Lower leg skin (tissue), 4 donors: Measurements from ENCODE around the gene CCDC106. TPM values are rescaled to one million over a fixed set of nuclear protein-coding genes. Genes with fewer than 3 reads are reported as not detected.

Experiments
- DNase-seq, 2 donors: peaks; one replicate each; pipeline ENCODE4 v3.0.0-alpha.2; 2019; ENCODE audit warnings: low spot score in 2 of 2
- H3K4me3 ChIP-seq: fragments of 200-600 bp; sonication (generic); 2 replicates; pipeline ENCODE4 v1.5.1; 2017; ENCODE audit warnings: mild to moderate bottlenecking, low read depth; ENCODE audit not compliant: poor library complexity, severe bottlenecking
- CTCF ChIP-seq, 3 donors: fragments of 450-650 bp; IDR thresholded peaks; one replicate each; pipeline ENCODE4 v1.5.1; 2016; ENCODE audit warnings: antibody characterized with exemption in 3 of 3, mild to moderate bottlenecking in 3 of 3, moderate library complexity in 2 of 3
- POLR2A ChIP-seq, 2 donors: fragments of 450-650 bp; IDR thresholded peaks; one replicate each; pipeline ENCODE4 v1.6.1; 2016 to 2017; ENCODE audit warnings: antibody characterized with exemption in 2 of 2, mild to moderate bottlenecking in 1 of 2, moderate library complexity in 1 of 2
- WGBS, 2 donors: methylation state at CpG; one replicate each; pipeline ENCODE4 v1.1.5; 2018; 5-methylcytosine and 5-hydroxymethylcytosine counted together
- intact Hi-C: fragments of 100-400 bp; cut with DNase I; formaldehyde crosslinking; loops from one replicate; pipeline ENCODE4 v1.15.0; 2023; ENCODE audit warnings: low total_unique reads
- total RNA-seq, 4 donors: library from RNA; depleted of rRNA; stranded (reverse); fragments of >200 nt; gene quantifications; one replicate each; pipeline ENCODE4 v1.1.0, GENCODE V29; 2016

Gene CCDC106
- total RNA-seq, 4 donors from 2014 or later = 7.9 to 10.4 (median 8.5) TPM

GRCh38 chr19:55601084-55601483 lies 46.9 kb upstream of the CCDC106 start:
- DNase-seq = no peak
- no peak overlapping the region for H3K4me3 ChIP-seq
- WGBS, 2 donors = 38 to 53% methylated on average over 4 of the region's 4 CpGs
- intact Hi-C loops = no loop called here
- no peak for TF ChIP-seq POLR2A (IDR thresholded peaks at IDR 0.05)
- TF ChIP-seq CTCF (IDR thresholded peaks at IDR 0.05) = no peak

- TF ChIP-seq POLR2A (IDR thresholded peaks at IDR 0.05) (no peak), CTCF (IDR thresholded peaks at IDR 0.05) (no peak)
- WGBS, 2 donors = 93 to 94% methylated on average over 53 to 57 of the region's 60 CpGs
- H3K4me3 ChIP-seq = no peak overlapping the region
- no peak for DNase-seq
- intact Hi-C loops = no loop called here
Observed at GRCh38 chr19:55602104-55603001, 45.7 kb upstream of the CCDC106 start.

GRCh38 chr19:55603115-55603514 lies 44.9 kb upstream of the CCDC106 start:
- H3K4me3 ChIP-seq = no peak overlapping the region
- no peak for DNase-seq
- TF ChIP-seq POLR2A (IDR thresholded peaks at IDR 0.05) = no peak
- TF ChIP-seq CTCF (IDR thresholded peaks at IDR 0.05) = no peak
- intact Hi-C loops = no loop called here
- WGBS, 2 donors = 91 to 92% methylated on average over 20 to 21 of the region's 21 CpGs

GRCh38 chr19:55603581-55604292 lies 44.3 kb upstream of the CCDC106 start:
- no peak for TF ChIP-seq POLR2A (IDR thresholded peaks at IDR 0.05)
- TF ChIP-seq CTCF (IDR thresholded peaks at IDR 0.05) = no peak
- intact Hi-C loops = no loop called here
- no peak overlapping the region for H3K4me3 ChIP-seq
- WGBS, 2 donors = 70% methylated on average over 22 of the region's 22 CpGs
- no peak for DNase-seq

GRCh38 chr19:55605207-55605636 lies 42.8 kb upstream of the CCDC106 start:
- intact Hi-C loops = no loop called here
- TF ChIP-seq POLR2A (IDR thresholded peaks at IDR 0.05) (no peak), CTCF (IDR thresholded peaks at IDR 0.05) (no peak)
- peak; percentile 95 to 99 for DNase-seq
- peak overlapping the region; percentile 79 for H3K4me3 ChIP-seq
- 0 to 2% methylated on average over 27 to 28 of the region's 43 CpGs for WGBS, 2 donors
